MM.1S (cell line): Measurements from ENCODE around the gene SERTM1.

Experiments used
- EZH2 ChIP-seq: fragments of 300-600 bp; sonication (generic); optimal IDR thresholded peaks from 2 replicates; pipeline ENCODE3; 2017; ENCODE audit warnings: low read depth, mild to moderate bottlenecking, antibody characterized with exemption, low read length, mixed read lengths
- EZH2phosphoT487 ChIP-seq: fragments of 300-600 bp; sonication (generic); IDR thresholded peaks from 2 replicates; pipeline ENCODE4 v1.6.1; 2018; ENCODE audit warnings: antibody characterized with exemption, low read length
- TF ChIP-seq, protein P1 (sequence below): fragments of 300-600 bp; sonication (generic); IDR thresholded peaks from 2 replicates; pipeline ENCODE4 v1.5.1; 2016; ENCODE audit warnings: antibody characterized with exemption, low read length, mixed read lengths

DNA sequence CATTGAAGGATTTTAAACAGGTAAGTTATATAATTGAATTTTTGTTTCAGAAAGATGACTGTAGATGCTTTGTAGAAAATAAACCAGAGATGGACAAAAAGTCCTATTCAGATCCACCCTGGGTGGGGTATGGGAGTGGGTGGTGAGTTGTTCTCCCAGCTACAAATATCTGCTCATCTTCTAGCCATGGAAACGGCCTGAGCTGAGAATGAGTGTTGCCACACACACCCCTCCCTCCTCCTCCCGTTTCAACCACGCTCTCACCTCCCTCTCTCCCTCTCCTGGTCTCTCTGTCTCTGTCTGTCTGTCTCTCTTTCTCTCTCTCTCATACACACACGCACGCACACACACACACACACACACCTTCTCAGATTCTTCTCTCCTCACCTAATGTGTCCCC, 26.4 kb downstream of the SERTM1 start:
- TF ChIP-seq, protein P1, sequence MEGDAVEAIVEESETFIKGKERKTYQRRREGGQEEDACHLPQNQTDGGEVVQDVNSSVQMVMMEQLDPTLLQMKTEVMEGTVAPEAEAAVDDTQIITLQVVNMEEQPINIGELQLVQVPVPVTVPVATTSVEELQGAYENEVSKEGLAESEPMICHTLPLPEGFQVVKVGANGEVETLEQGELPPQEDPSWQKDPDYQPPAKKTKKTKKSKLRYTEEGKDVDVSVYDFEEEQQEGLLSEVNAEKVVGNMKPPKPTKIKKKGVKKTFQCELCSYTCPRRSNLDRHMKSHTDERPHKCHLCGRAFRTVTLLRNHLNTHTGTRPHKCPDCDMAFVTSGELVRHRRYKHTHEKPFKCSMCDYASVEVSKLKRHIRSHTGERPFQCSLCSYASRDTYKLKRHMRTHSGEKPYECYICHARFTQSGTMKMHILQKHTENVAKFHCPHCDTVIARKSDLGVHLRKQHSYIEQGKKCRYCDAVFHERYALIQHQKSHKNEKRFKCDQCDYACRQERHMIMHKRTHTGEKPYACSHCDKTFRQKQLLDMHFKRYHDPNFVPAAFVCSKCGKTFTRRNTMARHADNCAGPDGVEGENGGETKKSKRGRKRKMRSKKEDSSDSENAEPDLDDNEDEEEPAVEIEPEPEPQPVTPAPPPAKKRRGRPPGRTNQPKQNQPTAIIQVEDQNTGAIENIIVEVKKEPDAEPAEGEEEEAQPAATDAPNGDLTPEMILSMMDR: no peak
- no peak for TF ChIP-seq EZH2
- no peak for TF ChIP-seq EZH2phosphoT487
